IgD-negative memory B cell (primary cell): ENCODE measurements around the gene NDUFAF8. TPM values are rescaled to one million over a fixed set of nuclear protein-coding genes. Genes with fewer than 3 reads are reported as not detected.

Experiments
- H3K27ac Mint-ChIP-seq, 3 donors: one replicate each; pipeline ENCODE4 v1.8.0; 2020 to 2022; ENCODE audit warnings: mild to moderate bottlenecking in 3 of 3, mixed read lengths in 3 of 3, moderate library complexity in 1 of 3
- H3K27me3 Mint-ChIP-seq: one replicate; pipeline ENCODE4 v1.8.0; 2021; ENCODE audit warnings: mixed read lengths
- H3K36me3 Mint-ChIP-seq: one replicate; pipeline ENCODE4 v1.8.0; 2020; ENCODE audit warnings: mild to moderate bottlenecking, mixed read lengths
- H3K4me1 Mint-ChIP-seq, 3 donors: one replicate each; pipeline ENCODE4 v1.8.0; 2020 to 2022; ENCODE audit warnings: mixed read lengths in 3 of 3, mild to moderate bottlenecking in 1 of 3
- H3K4me3 Mint-ChIP-seq, 4 donors: one replicate each; pipeline ENCODE4 v1.8.0; 2020 to 2022; ENCODE audit warnings: mild to moderate bottlenecking in 4 of 4, mixed read lengths in 4 of 4, moderate library complexity in 3 of 4
- H3K9me3 Mint-ChIP-seq, 3 donors: one replicate each; pipeline ENCODE4 v1.8.0; 2020 to 2021; ENCODE audit warnings: mixed read lengths in 3 of 3, mild to moderate bottlenecking in 1 of 3
- polyA plus RNA-seq: library from polyadenylated mRNA; unstranded; fragments of 300-500 nt; fragmentation: Illumina TruSeq; gene quantifications from one replicate; pipeline ENCODE4 v1.2.3, GENCODE V29; 2021

The NDUFAF8 gene
- polyA plus RNA-seq, 1 donor from 2014 or later: 91.8 TPM

- H3K4me3 Mint-ChIP-seq: no peak overlapping the region
- no peak overlapping the region for H3K27ac Mint-ChIP-seq
- H3K4me1 Mint-ChIP-seq: no peaks in the 10 kb centered on the region
- no peaks in the 10 kb centered on the region for H3K9me3 Mint-ChIP-seq
- H3K36me3 Mint-ChIP-seq: peaks cover 2% of the 10 kb centered on the region
- no peaks in the 10 kb centered on the region for H3K27me3 Mint-ChIP-seq
Observed at GRCh38 chr17:81197409-81197795, 41.7 kb upstream of the NDUFAF8 start.

- no peak overlapping the region for H3K27ac Mint-ChIP-seq
- H3K36me3 Mint-ChIP-seq: peaks cover 2% of the 10 kb centered on the region
- H3K4me1 Mint-ChIP-seq: no peaks in the 10 kb centered on the region
- H3K27me3 Mint-ChIP-seq: no peaks in the 10 kb centered on the region
- H3K4me3 Mint-ChIP-seq: no peak overlapping the region
- H3K9me3 Mint-ChIP-seq: no peaks in the 10 kb centered on the region
Observed at GRCh38 chr17:81197831-81198490, 41.2 kb upstream of the NDUFAF8 start.

- Mint-ChIP-seq H3K4me1 (no peaks in the 10 kb centered on the region), H3K27me3 (no peaks in the 10 kb centered on the region), H3K4me3 (no peak overlapping the region), H3K9me3 (no peaks in the 10 kb centered on the region), H3K27ac (no peak overlapping the region), H3K36me3 (peaks cover 2% of the 10 kb centered on the region)
Observed at GRCh38 chr17:81198826-81199481, 40.2 kb upstream of the NDUFAF8 start.

GRCh38 chr17:81199482-81199830 lies 39.7 kb upstream of the NDUFAF8 start:
- Mint-ChIP-seq H3K27me3 (no peaks in the 10 kb centered on the region), H3K9me3 (no peaks in the 10 kb centered on the region), H3K36me3 (peaks cover 2% of the 10 kb centered on the region), H3K4me3 (no peak overlapping the region), H3K27ac (no peak overlapping the region), H3K4me1 (peaks cover 0 to 2% (median 0%) of the 10 kb centered on the region in 3 donors)

GRCh38 chr17:81200201-81200600 lies 38.9 kb upstream of the NDUFAF8 start:
- H3K27me3 Mint-ChIP-seq: no peaks in the 10 kb centered on the region
- H3K36me3 Mint-ChIP-seq: peaks cover 2% of the 10 kb centered on the region
- H3K27ac Mint-ChIP-seq: no peak overlapping the region
- peaks cover 0 to 2% (median 0%) of the 10 kb centered on the region in 3 donors for H3K4me1 Mint-ChIP-seq
- no peak overlapping the region for H3K4me3 Mint-ChIP-seq
- no peaks in the 10 kb centered on the region for H3K9me3 Mint-ChIP-seq

GRCh38 chr17:81200695-81201580 lies 38.2 kb upstream of the NDUFAF8 start:
- Mint-ChIP-seq H3K27me3 (no peaks in the 10 kb centered on the region), H3K9me3 (no peaks in the 10 kb centered on the region), H3K4me3 (no peak overlapping the region), H3K27ac (no peak overlapping the region), H3K36me3 (peaks cover 2% of the 10 kb centered on the region), H3K4me1 (peaks cover 0 to 2% (median 0%) of the 10 kb centered on the region in 3 donors)

- no peaks in the 10 kb centered on the region for H3K9me3 Mint-ChIP-seq
- no peaks in the 10 kb centered on the region for H3K27me3 Mint-ChIP-seq
Observed at GRCh38 chr17:81202318-81202717, 36.8 kb upstream of the NDUFAF8 start.

GRCh38 chr17:81203136-81203535 lies 36.0 kb upstream of the NDUFAF8 start:
- Mint-ChIP-seq H3K27me3 (no peaks in the 10 kb centered on the region), H3K27ac (no peak overlapping the region), H3K36me3 (peaks cover 2% of the 10 kb centered on the region), H3K4me3 (no peak overlapping the region), H3K9me3 (no peaks in the 10 kb centered on the region), H3K4me1 (peaks cover 0 to 3% (median 2%) of the 10 kb centered on the region in 3 donors)

More at GRCh38 chr17:81202318-81202717, 36.8 kb upstream of the NDUFAF8 start:
- Mint-ChIP-seq H3K27ac (no peak overlapping the region), H3K4me1 (peaks cover 0 to 2% (median 0%) of the 10 kb centered on the region in 3 donors), H3K4me3 (no peak overlapping the region), H3K36me3 (peaks cover 2% of the 10 kb centered on the region)

GRCh38 chr17:81204578-81204977 lies 34.5 kb upstream of the NDUFAF8 start:
- Mint-ChIP-seq H3K4me1 (peaks cover 0 to 3% (median 2%) of the 10 kb centered on the region in 3 donors), H3K27me3 (no peaks in the 10 kb centered on the region)

GRCh38 chr17:81206166-81206565 lies 33.0 kb upstream of the NDUFAF8 start:
- peaks cover 2% of the 10 kb centered on the region for H3K36me3 Mint-ChIP-seq
- no peaks in the 10 kb centered on the region for H3K9me3 Mint-ChIP-seq
- H3K27ac Mint-ChIP-seq: no peak overlapping the region
- H3K4me1 Mint-ChIP-seq: peaks cover 0 to 3% (median 3%) of the 10 kb centered on the region in 3 donors
- no peaks in the 10 kb centered on the region for H3K27me3 Mint-ChIP-seq
- no peak overlapping the region for H3K4me3 Mint-ChIP-seq

More at GRCh38 chr17:81204578-81204977, 34.5 kb upstream of the NDUFAF8 start:
- Mint-ChIP-seq H3K4me3 (no peak overlapping the region), H3K36me3 (peaks cover 2% of the 10 kb centered on the region), H3K9me3 (no peaks in the 10 kb centered on the region), H3K27ac (no peak overlapping the region)

GRCh38 chr17:81206657-81207056 lies 32.5 kb upstream of the NDUFAF8 start:
- Mint-ChIP-seq H3K36me3 (peaks cover 2% of the 10 kb centered on the region), H3K27ac (no peak overlapping the region), H3K4me1 (peaks cover 0 to 3% (median 3%) of the 10 kb centered on the region in 3 donors), H3K9me3 (no peaks in the 10 kb centered on the region), H3K4me3 (no peak overlapping the region), H3K27me3 (no peaks in the 10 kb centered on the region)

GRCh38 chr17:81207610-81208581 lies 31.2 kb upstream of the NDUFAF8 start:
- H3K9me3 Mint-ChIP-seq: no peaks in the 10 kb centered on the region
- no peak overlapping the region for H3K4me3 Mint-ChIP-seq
- H3K36me3 Mint-ChIP-seq: peaks cover 2% of the 10 kb centered on the region
- H3K4me1 Mint-ChIP-seq: peaks cover 0 to 6% (median 5%) of the 10 kb centered on the region in 3 donors
- H3K27ac Mint-ChIP-seq: peak overlapping the region in 1 of 3 donors; percentile 20
- H3K27me3 Mint-ChIP-seq: no peaks in the 10 kb centered on the region

- Mint-ChIP-seq H3K4me1 (peaks cover 0 to 8% (median 5%) of the 10 kb centered on the region in 3 donors), H3K27me3 (no peaks in the 10 kb centered on the region), H3K9me3 (no peaks in the 10 kb centered on the region), H3K4me3 (no peak overlapping the region), H3K36me3 (peaks cover 2% of the 10 kb centered on the region), H3K27ac (peak overlapping the region in 1 of 3 donors; percentile 67)
Observed at GRCh38 chr17:81208651-81209050, 30.5 kb upstream of the NDUFAF8 start.

GRCh38 chr17:81209141-81209540 lies 30.0 kb upstream of the NDUFAF8 start:
- peaks cover 0 to 8% (median 5%) of the 10 kb centered on the region in 3 donors for H3K4me1 Mint-ChIP-seq
- peak overlapping the region in 1 of 3 donors; percentile 67 for H3K27ac Mint-ChIP-seq
- H3K4me3 Mint-ChIP-seq: no peak overlapping the region
- no peaks in the 10 kb centered on the region for H3K9me3 Mint-ChIP-seq
- no peaks in the 10 kb centered on the region for H3K27me3 Mint-ChIP-seq
- peaks cover 2% of the 10 kb centered on the region for H3K36me3 Mint-ChIP-seq
